ENCODE data around the gene FZD7.
A peak's percentile ranks its signal among the peaks of the same experiment; 100 is the strongest.

Gene FZD7

DNA sequence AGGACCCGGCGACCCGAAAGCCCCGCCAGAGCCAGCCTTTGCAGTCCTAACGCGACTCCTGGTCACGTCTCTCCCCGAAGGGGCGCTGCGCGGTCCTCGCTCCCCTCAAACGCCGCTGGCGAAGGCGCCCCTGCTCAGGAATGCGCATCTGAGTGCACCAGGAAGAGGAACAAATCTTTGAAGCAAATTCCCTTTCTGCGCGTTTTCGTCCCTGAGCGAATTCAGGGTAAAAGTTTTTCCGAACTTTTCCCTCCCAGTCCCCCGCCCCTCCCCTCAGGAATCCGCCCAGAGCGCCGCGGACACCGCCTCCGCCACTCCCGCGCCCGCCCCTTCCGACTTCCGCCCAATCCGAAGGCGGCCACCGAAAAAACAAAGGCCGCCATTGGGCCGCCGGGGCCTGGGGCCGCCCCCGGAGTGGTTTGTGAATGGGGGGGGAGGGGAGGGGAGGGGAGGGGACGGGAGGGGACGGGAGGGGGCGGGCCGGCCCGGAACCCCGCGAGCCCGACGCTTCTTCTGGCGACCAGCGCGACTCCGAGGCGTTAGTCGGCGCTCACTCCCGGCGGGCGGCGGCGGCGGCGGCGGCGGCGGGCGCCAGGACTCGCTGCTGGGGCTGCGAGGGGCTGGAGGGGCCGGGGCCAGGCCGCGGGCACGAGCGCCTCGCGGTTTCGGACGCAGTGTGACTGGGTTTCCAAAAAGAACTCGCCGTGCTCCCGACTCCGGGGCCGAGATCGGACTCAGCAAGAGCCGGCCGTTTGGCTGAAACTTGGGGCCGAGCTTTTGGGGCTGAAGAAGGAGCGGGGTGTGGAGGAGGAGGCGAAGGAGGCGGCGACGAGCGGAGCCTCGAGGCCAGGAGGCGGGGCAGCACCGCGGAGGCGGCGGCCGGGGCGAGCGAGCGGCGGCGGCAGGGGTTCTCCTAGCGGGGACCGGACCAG is at the start of gene FZD7:
Gene FZD7, plus strand, starts transcription at position 539 of the 932 bp plus-strand sequence. CDS start 793 bp downstream, outside the sequence.
- peak; percentile 44 to 92 (median 84) for DNase-seq

DNA sequence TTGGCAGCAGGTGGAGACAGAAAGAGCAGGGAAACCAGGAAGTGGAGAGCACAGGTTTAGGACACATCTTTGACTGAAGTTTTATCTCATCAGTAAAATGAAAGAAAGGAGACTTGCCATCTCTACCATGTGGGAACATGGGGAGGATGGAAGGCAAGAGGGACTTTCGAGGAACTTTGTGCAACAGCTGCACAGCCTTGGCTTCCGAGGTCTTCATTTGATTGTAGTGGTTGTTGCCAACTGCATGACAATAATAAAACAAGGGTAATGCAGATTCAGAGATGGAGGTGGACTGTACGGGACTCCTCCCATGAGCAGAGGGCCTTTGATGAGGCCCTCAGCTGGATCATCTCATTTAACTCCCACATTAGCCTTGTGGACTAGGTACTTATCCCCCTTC is 49.3 kb upstream of the FZD7 start:
- no peak for DNase-seq

DNA sequence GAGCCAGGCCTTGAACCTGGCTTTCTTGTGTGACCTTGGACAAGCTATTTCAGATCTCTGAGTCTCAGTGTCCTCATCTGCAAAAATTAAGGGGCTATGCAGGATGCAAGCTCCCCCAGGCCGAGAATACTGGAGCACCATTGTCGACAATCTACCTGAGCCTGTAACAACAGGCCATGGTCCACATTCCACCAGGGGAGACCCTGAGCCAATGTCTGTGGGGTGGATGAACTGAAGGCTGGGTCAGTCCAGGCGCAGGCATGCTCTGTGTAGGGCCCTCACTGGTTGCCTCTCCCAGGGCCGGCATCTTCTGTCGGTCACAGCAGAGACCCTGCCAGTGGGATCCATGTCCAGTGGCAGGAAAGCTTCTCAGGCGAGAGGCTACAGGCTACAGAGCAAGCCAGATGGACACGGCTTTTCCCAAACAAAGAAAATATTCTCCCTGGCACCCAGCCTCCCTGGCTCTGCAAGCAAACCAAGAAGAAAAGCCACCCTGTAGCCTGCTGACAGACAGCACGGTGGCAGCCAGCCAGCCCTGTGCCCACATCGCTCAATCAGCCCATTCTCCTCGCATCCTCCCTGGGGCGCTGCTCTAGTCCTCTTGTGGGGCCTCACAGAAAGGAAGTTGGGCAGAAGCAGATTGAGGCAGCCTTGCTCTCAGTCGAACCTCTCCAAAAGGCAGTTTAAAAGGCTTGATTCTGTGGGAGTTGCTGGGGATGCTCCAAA is 48.7 kb upstream of the FZD7 start:
- DNase-seq: peak; percentile 5 to 95 (median 78)

DNA sequence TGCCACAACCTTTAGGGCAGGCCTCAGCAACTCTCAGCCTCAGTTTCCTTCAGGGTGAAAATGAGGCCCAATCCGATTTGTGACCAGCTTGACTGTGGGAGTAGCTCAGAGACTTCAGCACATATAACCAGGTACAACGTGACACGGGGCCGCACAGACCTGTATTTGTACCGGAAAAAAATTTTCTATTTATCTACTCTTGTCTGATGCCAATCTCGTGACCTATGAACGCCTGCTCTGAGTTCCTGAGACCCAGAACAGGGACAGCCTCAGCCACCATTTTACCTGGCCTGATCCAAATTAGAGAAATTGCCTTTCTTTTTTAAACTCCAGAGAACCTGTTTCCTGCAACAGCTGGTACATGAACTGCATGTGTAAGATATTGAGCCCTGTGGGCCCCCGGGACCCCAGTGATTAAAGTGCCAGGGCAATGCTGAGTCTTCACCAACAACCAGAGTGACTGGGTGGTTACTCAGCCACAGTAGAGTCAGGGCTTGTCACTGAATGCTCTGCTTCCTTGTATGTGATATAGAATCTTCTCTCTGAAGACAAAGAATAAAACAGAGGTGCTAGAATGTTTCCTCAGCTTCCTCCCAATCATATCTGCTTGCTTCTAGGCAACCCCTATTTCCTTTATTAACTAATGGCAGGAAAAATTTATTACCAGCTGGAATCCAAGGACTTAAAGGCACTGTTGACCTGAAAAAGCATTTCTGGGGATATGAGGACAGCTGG is 47.8 kb upstream of the FZD7 start:
- no peak for DNase-seq

DNA sequence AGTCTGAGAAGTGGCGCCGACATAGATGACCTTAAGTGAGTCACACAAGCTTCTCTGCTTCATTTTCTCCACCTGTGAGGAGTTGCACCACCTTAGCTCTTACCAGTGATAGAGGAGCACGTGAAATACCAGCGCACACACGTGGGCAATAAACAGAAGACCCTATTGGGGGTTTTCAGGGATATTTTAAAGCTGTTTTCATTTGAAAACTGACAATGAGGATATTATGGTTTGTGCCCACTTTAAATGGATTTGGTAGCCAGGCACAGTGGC is 47.3 kb upstream of the FZD7 start:
- no peak for DNase-seq

DNA sequence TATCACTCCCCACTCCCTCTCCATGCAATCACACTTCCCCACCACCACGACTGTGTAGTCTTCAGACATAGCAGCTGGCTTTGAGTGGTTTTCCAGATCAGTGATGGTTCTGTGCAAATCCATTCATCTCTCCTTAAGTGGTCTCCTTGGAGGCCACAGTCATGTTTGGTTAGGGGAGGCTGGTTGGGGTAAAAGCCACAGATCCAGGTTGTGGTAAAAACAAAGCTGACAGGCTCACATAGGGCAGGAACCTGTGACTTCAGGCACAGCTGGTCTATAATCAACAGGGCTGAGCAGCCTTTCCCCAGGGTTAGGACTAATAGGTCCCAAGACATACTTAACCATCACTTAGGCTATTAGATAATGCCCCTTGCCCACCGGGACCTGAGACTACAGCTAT is 46.2 kb upstream of the FZD7 start:
- no peak for DNase-seq

DNA sequence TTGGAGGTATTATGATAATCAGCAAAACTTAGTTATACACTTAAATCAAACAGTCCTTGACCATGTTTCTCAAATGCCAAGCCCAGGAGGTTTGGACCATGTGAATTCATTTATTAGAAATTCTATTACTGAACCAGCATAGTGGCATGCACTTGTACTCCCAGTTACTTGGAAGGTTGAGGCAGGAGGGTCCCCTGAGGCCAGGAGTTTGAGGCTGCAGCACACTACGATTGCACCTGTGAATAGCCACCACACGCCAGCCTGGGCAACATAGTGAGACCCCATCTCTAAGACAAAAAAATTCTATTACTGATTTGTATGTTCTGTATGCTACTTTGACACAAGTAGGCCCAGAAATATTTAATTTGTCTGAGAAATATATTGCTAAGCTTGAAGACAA is 43.6 kb upstream of the FZD7 start:
- DNase-seq: no peak

DNA sequence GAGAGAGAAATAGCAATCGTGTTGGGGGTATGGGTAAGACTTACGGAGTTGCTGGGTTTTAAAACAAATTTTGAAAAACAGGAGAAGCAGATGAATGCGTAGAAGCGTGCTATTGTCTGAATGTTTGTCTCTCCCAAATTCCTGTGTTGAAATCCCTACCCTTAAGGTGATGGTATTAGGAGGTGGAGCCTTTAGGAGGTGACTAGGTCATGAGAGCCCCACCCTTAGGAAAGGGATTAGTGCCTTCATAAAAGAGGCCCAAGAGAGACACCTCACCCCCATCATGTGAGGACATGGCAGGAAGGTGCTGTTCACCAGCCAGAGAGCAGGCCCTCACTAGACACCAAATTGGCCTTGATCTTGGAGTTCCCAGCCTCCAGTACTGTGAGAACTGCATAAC is 40.7 kb upstream of the FZD7 start:
- DNase-seq: no peak

DNA sequence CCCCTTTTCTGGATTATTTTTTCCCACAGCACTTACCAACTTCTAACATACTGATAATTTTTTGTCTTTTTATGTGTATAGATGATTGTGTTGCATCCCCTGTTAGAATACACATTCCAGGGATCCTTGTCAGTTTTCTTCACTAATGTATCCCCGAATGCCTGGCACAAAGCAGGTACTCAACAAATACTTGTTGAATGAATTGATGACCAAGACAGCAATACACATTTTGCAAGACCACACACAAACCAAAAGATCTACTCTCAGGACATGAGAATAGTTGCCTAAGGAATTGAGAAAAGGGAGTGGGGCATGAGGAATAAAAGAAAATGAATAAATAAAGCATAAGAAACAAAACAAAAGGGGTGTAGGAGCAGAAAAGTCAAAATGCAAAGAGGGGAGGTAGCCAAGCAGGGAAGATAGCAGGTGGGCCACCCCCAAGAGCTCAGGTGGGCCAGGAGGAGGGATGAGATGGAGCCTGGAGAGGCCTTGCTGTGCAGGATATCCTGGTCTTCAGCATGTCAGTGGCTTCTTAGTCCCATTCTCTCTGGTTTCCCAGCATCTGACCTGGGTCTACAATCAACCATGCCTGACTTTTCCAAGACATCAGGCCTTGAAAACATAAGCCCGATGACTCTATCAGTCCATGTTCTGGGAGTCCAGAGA is 38.5 kb upstream of the FZD7 start:
- no peak for DNase-seq

DNA sequence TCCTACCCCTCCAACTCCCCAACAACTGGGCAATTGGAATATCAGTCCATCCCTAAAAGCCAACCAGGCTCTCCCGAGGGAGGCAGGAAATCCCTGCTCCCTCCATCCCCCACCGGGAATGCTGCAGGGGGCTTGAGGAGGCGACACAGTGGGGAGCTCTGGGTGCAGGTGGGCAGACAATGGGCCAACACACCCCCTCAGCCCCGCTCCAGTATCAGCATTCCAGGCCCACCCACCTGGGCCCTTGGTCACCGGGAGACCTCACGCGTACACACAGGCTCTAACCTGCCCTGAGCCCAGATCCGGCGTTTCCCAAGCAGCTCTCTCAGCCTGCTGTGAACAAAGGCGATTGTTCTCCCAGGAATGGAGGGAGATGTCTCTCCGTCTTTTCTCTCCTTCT is 37.6 kb upstream of the FZD7 start:
- no peak for DNase-seq

DNA sequence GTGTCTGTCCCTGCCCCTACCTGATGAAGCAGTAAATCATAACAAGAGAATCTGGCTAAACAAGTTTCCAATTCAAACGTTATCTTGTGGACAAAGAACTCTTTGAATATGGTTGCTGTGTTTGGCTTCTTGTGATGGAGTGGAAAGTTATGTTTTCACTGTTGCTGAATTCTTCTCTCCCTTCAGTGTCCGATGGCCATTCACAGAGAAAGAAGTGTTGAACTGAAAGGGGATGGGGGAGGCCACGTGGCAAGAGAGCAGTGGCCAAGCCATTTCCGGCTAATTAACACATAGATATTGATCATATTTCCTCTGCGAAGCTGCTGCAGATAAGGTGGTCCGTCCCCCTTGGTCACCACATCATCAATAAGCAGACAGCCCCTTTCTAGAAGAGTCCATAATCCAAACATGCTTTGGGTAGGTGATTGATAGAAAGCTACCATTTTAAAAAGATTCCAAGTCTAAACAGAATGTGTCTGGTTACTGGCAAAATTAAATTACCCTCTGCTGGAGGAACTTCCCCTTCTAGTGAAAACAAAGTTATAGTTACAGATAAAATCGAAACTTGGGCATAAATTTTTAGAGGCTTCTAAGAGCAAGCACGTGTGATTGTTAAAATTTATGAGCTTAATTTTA is 36.9 kb upstream of the FZD7 start:
- no peak for DNase-seq

DNA sequence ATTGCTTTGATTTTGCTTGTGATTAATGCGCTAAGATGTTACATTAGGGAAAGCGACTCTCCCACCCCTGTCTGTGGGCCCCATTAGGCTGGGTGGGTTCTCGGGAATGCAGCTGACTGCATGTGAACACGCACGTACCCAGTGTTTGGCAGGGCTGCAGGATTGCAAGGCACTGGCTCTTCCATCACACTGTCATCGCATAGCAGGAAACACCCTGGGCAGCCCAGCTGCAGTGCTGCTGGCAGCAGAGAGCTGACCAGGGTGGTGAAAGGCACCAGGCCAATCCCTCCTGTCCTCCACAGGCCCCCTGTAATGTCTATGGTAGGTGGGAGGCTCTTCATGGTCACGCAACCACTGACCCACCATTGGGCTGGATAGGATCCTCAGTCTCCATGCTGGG is 34.4 kb upstream of the FZD7 start:
- DNase-seq: no peak

DNA sequence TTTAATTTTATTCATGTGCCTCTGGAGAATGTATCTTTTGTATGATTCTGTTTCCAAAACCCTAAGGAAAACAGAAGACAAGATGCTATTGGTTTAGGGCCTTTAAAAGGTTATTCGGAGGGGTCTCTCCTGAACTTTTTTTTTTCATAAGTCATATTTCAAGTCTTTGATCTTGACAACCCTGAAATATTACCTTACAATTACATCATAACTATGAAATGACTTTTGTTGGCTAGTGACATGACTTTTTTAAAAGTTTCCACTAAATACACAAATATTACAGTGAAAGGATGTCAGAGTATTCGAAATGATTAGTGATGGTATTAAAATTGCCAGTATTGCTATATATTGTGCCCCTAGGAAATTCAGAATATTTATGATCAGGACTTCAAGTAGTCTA is 31.8 kb upstream of the FZD7 start:
- no peak for DNase-seq

DNA sequence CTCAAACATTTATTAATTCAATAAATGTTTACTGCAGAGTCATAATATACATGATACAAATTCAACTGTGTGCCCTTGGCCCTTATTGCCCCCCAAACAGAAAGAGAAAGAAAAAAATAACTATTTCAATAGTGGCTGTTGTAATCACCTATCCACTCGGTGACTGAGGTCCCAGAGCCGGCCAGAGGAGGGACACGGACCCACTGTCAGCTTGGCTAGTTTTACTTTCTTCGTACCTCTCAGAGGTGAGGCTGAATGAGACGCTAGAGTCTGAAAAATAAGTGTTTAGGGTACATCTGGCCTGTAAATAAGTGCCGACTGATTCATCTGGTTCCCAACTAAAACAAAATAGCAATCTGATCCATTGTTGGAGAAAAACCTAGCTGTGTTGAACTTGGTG is 31.3 kb upstream of the FZD7 start:
- no peak for DNase-seq

DNA sequence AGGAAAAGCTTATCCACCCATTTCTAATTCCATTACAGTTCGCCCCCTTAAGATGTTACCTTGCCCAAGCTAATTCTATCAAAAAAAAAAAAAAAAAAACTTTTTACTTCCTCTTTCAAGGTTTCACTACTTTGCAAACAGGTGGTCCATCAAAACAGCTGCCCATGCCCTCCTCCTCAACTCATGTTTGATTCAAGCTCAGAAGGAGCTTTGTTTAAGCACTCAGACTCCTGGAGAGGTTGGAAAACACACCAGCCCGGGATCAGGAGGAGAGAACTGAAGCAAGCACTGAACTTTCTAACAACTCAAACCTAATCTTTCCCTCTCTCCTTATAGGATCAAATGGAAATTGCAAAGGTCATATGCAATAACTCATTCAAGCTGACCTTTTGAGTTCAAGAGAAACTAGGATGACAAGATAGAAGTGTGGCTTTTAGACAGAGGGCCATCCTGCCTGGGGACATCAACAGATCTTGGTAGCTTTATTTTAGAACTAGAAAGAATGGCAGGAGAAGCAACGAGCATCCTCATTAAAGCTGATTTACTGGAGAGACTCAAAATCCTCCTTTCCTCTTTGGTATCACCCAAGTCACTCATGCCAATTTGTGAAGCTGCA is 28.3 kb upstream of the FZD7 start:
- no peak for DNase-seq

DNA sequence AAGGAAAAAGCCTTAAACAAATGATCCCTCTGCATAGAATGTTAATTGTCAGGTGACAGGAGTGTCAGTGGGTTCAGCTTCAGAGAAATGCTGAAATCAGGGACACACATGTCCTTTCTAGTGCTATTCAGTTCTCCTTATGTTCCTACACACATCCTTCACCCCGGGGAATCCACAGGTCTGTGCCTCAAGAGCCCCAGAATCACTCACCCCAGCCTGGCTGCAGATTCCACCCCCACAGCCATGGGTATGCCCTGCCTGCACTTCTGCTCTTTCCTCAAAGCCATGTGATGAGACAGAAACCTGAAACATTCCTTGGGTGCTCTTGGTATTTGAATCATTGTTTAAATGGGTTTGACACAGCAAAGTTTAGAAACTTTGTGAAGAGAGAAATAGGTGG is 27.4 kb upstream of the FZD7 start:
- no peak for DNase-seq

DNA sequence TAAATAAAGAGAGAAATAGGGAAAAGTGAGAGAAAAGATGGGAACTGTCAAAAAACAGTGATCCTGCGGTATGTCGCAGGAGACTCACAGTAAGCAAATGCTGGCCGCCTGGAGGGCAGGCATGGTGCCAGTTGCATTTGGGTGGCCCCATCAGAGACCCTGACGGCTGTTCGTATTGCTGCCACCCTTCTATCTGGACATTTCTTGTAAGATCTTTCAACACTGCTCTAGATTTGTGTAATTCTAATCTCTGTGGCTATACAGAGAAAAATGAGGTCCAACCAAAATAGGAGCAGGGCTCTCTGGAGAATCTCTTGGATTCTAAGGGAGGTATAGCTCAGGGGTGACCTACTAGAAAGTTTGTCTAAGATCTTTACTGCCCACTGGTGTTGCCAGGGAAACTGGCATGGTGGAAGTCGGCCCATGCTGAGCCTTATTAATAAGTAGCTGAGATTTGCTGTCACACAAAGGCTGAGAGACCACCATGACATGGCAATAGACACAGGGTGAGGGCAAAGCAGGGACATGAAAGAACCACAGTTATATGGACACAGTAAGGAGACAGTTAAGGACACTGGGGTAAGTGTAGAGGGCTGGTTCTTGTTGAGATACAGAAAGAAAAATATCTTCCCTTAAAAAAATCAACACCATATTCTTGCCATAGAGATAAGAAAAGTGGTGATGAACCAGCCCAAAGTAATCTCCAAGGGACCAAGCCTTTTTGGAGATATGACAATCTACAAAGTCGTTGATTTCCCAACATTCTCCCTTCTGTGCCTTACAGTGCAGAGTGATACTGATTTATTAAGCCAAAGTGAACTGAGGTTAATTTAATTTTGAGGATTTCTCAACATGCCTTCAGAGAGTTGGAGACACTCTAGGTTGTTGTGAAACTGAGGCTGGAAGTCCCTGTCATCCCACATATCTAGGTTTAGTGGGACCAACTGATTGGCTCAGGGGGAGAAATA is 26.4 kb upstream of the FZD7 start:
- no peak for DNase-seq

DNA sequence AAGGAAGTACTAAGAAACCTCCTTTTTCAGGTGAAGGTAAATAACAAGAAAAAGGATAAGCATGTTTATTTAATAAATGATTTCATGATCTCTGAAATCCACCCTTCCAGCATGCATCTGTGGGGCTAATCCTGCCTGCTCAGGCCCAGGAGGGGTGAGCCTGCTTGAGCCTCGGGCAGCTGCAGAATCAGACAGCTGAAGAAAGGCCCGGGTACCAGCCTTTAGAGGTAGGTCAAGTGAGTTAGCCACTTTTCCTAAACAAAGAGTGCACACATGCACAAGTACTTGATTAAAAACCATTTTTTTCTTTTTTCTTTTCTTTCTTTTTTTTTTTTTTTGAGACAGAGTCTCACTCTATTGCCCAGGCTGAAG is 25.7 kb upstream of the FZD7 start:
- no peak for DNase-seq

DNA sequence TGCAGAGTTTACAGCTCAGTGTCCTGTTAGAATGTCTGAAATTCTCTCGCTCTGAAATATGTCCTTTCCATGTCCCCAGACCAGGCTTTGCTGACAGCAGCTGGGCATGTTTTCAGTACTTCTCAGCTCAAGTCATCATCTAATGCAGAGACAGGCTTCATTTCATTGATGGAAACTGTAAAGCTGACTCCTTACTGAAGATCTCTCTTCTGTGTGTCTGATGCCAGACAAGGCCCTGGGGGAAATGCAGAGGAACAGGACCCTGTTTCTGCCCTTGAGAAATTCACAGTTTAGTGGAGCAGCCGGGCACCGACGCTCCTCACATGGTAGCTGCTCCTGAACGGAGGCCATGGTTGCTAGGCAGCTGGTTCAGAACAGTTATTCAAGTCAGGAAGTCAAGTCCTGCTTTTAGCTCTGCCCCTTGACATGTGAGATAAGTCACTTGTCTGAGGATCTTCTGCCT is 24.6 kb upstream of the FZD7 start:
- peak in 5 of 14 donors; percentile 6 to 75 (median 8) for DNase-seq

DNA sequence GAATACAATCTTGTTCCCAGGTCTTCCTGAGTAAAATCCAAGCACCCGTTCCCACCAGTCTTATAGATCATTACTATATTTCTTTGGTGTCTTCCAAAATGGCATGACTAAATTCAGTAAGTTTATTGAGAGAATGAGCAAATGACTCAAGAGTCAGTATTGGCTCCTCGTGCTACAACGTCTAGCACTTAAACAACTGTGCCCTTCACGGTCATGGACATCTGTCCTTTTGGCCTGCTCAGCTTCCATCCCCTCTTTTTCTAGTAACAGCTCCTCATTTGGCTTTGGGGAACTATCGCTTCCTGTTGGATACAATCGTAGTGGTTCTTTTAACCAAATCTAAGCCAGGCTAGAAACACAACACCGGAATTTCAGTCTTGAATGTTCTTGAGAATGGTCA is 24.1 kb upstream of the FZD7 start:
- no peak for DNase-seq

DNA sequence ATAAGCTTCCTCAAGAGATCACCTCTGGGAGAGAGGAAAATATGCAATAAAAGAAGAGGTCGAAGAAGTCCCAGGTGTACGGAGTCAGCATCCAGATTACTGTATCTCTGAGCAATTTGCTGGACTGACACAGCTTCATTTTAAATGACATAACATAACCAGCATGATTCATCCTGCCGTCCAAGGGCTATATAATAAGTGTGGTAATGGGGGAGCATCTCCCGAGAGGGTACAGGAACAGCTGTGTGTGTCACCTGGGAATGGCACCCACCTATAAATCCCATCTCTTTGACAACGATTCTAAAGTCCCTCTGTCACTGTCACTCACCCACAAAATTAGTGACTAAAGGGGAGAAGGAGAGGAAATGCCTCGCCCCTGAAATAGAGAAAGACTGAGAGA is 19.3 kb upstream of the FZD7 start:
- DNase-seq: no peak

Measured in C1 segment of cervical spinal cord (tissue), 14 donors.